Parathyroid adenoma (tissue), 2 donors: Measurements from ENCODE around the gene CTBP2.

Experiments used
- H2AFZ ChIP-seq: fragments of 300-600 bp; sonication (generic); one replicate; pipeline ENCODE4 v1.7.0; 2017; ENCODE audit warnings: antibody characterized with exemption, mild to moderate bottlenecking
- H3K27ac ChIP-seq: fragments of 300-600 bp; sonication (generic); one replicate; pipeline ENCODE4 v1.7.0; 2017
- H3K27me3 ChIP-seq: fragments of 300-600 bp; sonication (generic); one replicate; pipeline ENCODE4 v1.7.0; 2017; ENCODE audit warnings: low read length; ENCODE audit not compliant: control insufficient read depth, insufficient read depth
- H3K36me3 ChIP-seq: fragments of 300-600 bp; sonication (generic); one replicate; pipeline ENCODE4 v1.7.0; 2017; ENCODE audit warnings: low read length; ENCODE audit not compliant: control insufficient read depth, insufficient read depth
- H3K4me1 ChIP-seq: fragments of 300-600 bp; sonication (generic); one replicate; pipeline ENCODE4 v1.7.0; 2017; ENCODE audit warnings: control low read depth
- H3K4me2 ChIP-seq: fragments of 300-600 bp; sonication (generic); one replicate; pipeline ENCODE4 v1.7.0; 2017; ENCODE audit warnings: low read length
- H3K4me3 ChIP-seq: fragments of 300-600 bp; sonication (generic); one replicate; pipeline ENCODE4 v1.7.0; 2017; ENCODE audit warnings: low read depth, low read length
- H3K79me2 ChIP-seq: fragments of 300-600 bp; sonication (generic); one replicate; pipeline ENCODE4 v1.7.0; 2017; ENCODE audit warnings: control low read depth
- H3K9ac ChIP-seq: fragments of 300-600 bp; sonication (generic); one replicate; pipeline ENCODE4 v1.7.0; 2017; ENCODE audit warnings: mild to moderate bottlenecking
- H3K9me3 ChIP-seq: fragments of 300-600 bp; sonication (generic); one replicate; pipeline ENCODE4 v1.7.0; 2017; ENCODE audit warnings: low read length; ENCODE audit not compliant: control insufficient read depth
- TF ChIP-seq, protein P1 (sequence below): fragments of 300-600 bp; sonication (generic); IDR thresholded peaks from one replicate; pipeline ENCODE4 v1.7.0; 2017; ENCODE audit warnings: antibody characterized with exemption, mild to moderate bottlenecking
- donor health status: primary hyperparathyroidism.

CTBP2 gene

DNA sequence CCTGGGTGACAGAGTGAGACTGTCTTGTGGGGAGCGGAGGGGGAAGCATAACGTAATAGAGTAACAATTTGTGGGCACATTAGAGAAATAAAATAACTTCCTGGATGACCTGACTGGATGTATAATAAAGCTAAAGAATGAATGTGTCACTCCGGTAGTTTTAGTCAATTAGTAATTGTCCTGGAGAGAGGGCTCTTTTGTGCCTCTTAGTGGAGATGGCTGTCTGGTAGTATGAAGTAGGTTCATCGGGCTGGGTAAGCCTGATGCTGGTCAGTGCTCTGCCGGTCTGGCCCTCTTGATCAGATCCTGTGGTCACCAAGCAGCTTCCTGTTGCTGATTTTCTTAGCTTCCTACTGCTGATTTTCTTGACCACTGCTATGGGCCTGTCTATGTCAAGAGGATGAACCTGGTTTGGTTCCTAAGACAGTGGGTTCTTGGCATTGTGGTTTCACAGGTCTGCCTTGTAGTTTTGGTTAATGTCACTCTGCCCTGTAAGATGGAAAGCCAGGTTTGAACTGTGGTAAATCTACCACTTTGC lies 184.3 kb downstream of the CTBP2 start:
- Histone ChIP-seq H3K9me3 (no peaks in the 10 kb centered on the region), H3K9ac (no peak overlapping the region), H3K4me1 (peaks cover 7% of the 10 kb centered on the region), H3K4me3 (no peak overlapping the region), H3K79me2 (peaks cover 10% of the 10 kb centered on the region), H2AFZ (no peak overlapping the region), H3K4me2 (no peak overlapping the region), H3K36me3 (no peaks in the 10 kb centered on the region), H3K27ac (no peak overlapping the region), H3K27me3 (no peaks in the 10 kb centered on the region)
- TF ChIP-seq, protein P1, sequence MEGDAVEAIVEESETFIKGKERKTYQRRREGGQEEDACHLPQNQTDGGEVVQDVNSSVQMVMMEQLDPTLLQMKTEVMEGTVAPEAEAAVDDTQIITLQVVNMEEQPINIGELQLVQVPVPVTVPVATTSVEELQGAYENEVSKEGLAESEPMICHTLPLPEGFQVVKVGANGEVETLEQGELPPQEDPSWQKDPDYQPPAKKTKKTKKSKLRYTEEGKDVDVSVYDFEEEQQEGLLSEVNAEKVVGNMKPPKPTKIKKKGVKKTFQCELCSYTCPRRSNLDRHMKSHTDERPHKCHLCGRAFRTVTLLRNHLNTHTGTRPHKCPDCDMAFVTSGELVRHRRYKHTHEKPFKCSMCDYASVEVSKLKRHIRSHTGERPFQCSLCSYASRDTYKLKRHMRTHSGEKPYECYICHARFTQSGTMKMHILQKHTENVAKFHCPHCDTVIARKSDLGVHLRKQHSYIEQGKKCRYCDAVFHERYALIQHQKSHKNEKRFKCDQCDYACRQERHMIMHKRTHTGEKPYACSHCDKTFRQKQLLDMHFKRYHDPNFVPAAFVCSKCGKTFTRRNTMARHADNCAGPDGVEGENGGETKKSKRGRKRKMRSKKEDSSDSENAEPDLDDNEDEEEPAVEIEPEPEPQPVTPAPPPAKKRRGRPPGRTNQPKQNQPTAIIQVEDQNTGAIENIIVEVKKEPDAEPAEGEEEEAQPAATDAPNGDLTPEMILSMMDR = no peak

DNA sequence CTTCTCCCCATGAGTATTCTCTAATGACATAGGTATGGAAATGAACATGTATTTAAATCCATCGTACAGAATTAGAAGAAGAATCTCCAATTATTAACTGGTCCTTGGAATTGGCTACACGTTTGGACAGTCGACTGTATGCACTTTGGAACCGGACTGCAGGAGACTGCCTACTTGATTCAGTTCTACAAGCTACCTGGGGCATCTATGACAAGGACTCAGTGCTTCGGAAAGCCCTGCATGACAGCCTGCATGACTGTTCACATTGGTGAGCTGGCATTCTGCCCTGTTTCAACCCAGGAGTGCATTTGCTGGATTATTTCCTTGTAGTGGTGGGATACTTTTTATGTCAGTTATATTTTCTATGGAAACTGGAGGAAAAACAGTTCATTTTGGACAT lies 186.2 kb downstream of the CTBP2 start:
- Histone ChIP-seq H3K4me3 (no peak overlapping the region), H2AFZ (no peak overlapping the region), H3K27ac (no peak overlapping the region), H3K9me3 (no peaks in the 10 kb centered on the region), H3K27me3 (no peaks in the 10 kb centered on the region), H3K36me3 (no peaks in the 10 kb centered on the region), H3K9ac (no peak overlapping the region), H3K4me1 (peaks cover 7% of the 10 kb centered on the region), H3K79me2 (peaks cover 12% of the 10 kb centered on the region), H3K4me2 (no peak overlapping the region)
- TF ChIP-seq, protein P1 = no peak

DNA sequence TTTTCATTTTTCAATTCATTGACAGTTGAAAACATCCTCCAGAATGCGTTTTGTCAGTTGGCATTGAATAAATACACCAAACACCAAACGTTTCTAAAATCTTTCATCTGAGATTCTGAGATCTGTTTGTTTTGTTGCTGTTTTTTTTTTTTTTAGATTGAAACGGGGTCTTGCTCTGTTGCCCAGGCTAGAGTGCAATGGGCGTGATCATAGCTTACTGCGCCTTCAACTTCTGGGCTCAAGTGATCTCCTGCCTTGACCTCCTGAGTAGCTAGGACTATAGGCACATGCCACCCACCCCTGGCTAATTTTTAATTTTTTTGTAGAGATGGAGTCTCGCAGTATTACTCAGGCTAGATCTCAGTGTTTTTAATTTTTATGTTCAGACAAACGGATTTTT lies 187.7 kb downstream of the CTBP2 start:
- no peak overlapping the region for H3K9ac ChIP-seq
- H3K79me2 ChIP-seq = peaks cover 21% of the 10 kb centered on the region
- H3K27me3 ChIP-seq = no peaks in the 10 kb centered on the region
- no peaks in the 10 kb centered on the region for H3K36me3 ChIP-seq
- H2AFZ ChIP-seq = no peak overlapping the region
- no peak overlapping the region for H3K4me2 ChIP-seq
- H3K9me3 ChIP-seq = no peaks in the 10 kb centered on the region
- H3K27ac ChIP-seq = no peak overlapping the region
- no peak overlapping the region for H3K4me3 ChIP-seq
- TF ChIP-seq, protein P1 = no peak
- peaks cover under 1% of the 10 kb centered on the region for H3K4me1 ChIP-seq

DNA sequence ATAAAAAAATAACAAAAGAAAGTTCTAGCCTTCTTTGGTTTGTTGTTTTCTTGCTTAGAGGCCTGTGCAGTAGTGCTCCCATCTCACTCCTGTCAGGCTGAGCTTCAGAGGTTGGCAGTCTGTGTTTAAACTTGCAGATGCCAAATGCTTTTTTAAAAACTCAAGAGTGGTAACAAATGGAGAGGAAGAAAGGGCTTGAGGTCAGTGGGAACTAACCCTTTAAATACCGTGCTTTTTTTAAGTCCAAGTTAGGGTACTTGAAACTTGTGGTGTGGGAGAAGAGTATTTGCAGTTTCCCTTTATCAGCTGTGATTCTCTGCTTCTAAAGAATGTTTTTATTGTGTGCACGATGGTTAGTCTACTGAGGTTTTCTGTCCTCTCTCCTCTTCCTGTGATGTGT lies 189.1 kb downstream of the CTBP2 start:
- Histone ChIP-seq H3K4me1 (peaks cover under 1% of the 10 kb centered on the region), H3K9me3 (no peaks in the 10 kb centered on the region), H3K4me2 (no peak overlapping the region), H3K27ac (no peak overlapping the region), H3K4me3 (no peak overlapping the region), H3K36me3 (no peaks in the 10 kb centered on the region), H2AFZ (no peak overlapping the region), H3K79me2 (peaks cover 27% of the 10 kb centered on the region), H3K27me3 (no peaks in the 10 kb centered on the region), H3K9ac (no peak overlapping the region)
- TF ChIP-seq, protein P1 = no peak

DNA sequence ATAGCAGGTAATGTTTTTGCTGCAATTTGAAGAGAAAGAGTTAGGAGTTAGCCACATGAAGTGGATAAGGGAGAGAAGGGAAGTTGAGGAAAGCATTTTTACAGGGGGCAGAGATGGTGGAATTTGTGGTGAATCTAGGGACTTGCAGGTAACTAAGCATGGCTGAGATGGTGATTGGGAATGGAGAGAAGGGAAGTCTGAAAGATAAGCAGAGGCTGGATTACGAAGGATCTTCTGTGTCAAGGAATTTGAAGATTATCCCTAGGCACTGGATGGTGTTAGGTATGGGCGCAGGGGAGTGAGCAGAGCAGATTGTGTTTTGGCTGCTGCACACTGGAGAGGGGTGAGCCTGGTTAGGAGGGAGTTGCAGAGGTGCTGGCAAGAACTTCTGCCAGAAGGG lies 193.1 kb downstream of the CTBP2 start:
- no peak overlapping the region for H2AFZ ChIP-seq
- H3K9me3 ChIP-seq = no peaks in the 10 kb centered on the region
- peaks cover 4% of the 10 kb centered on the region for H3K4me1 ChIP-seq
- H3K9ac ChIP-seq = no peak overlapping the region
- H3K4me2 ChIP-seq = no peak overlapping the region
- no peaks in the 10 kb centered on the region for H3K36me3 ChIP-seq
- H3K4me3 ChIP-seq = no peak overlapping the region
- H3K79me2 ChIP-seq = peaks cover 27% of the 10 kb centered on the region
- no peak overlapping the region for H3K27ac ChIP-seq
- TF ChIP-seq, protein P1 = no peak
- H3K27me3 ChIP-seq = no peaks in the 10 kb centered on the region
